EH (cell line): ENCODE measurements around the gene PIEZO1.

ENCODE experiments used
- DNase-seq: peaks from one replicate; pipeline ENCODE4 v3.0.0-alpha.2; 2015; ENCODE audit warnings: low read depth

Gene PIEZO1

GRCh38 chr16:88754109-88754911 lies 30.7 kb downstream of the PIEZO1 start:
- no peak for DNase-seq

GRCh38 chr16:88753602-88754001 lies 31.4 kb downstream of the PIEZO1 start:
- DNase-seq, result no peak

DNA sequence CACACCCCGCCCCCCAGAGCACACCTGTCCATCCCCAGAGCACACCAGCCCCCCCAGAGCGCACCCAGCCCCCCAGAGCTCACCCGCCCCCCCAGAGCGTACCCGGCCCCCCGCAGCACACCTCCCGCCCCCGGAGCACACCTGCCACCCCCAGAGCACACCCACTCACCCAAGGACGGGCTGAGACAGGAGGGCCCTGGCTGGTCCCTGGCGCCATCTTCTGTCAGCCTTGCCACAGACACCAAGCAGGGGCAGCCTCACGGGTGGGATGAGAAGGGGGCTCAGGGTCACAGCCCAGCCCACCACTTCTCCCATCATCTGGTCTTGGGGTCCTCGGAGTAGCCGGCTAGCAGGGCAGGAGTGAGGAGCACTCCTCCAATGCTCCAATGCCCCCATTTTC lies 31.8 kb downstream of the PIEZO1 start:
- no peak for DNase-seq

DNA sequence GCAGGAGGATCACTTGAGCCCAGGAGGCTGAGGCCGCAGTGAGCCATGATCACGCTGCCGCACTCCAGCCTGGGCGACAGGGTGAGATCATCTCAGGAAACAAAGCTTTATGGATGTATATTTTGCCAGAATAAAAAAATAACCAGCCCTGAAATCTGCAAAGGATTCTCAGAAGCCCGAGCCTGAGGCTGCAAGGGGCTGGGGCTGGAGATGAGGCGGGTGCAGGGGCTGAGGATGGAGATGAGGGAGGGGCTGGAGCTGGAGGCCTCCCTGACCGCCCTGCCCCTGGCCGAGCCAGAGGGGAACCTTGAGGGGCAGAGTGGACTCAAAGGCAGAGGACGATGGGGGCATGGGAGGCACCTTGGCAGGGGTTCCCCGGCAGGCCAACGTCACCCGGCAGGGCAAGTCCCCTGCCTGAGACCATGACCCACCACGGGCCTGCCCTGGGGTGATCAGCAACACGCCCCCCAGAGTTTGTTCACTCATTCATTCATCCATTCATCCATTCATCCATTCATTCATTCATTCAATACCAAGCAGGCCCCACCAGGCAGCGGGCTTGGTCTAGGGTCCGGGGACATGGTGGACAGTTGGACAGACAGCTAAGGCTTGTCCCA lies 32.5 kb downstream of the PIEZO1 start:
- DNase-seq, result no peak

- no peak for DNase-seq
Measured at GRCh38 chr16:88750854-88751253, 34.2 kb downstream of the PIEZO1 start.

DNA sequence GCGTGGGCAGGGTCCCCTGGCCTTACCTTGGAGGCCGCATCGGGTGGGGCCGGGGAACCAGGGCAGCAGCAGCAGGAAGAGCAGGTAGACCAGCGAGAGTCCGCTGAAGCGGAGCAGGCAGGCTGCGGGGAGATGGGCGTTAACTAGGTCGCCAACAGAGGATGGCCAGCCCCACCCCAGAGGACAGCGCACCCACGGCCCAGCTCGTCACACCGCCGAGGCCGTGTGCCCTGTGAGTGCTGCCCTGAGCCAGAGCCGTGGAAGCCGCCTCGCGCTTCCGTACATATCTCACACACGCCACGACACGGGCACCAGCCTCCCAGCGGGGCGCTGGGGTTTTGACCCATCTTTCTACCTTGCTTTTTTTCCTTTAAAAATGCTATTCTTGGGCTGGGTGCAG lies 35.7 kb downstream of the PIEZO1 start:
- no peak for DNase-seq

DNA sequence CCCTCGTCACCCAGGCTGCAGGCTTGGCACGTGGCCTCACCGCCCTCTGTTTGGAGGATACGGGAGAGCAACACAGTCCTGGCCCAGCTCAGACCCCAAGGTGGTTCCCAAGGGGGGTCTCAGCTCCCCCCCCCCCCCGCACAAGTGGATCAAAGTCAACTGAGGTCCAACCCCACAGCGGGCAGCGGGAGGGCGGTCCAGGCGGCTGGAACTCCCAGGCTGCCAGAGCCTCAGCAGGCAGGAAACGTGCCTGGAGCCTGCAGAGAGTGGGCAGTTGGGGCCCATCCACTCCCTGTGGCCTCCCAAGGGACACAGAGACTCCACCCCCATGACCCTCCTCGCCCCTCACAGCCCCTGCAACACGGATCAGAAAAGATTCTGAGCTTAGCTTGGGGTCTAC lies 36.7 kb downstream of the PIEZO1 start:
- no peak for DNase-seq

GRCh38 chr16:88747588-88748301 lies 37.3 kb downstream of the PIEZO1 start:
- DNase-seq, result no peak

GRCh38 chr16:88746506-88746905 lies 38.5 kb downstream of the PIEZO1 start:
- peak; percentile 25 for DNase-seq

DNA sequence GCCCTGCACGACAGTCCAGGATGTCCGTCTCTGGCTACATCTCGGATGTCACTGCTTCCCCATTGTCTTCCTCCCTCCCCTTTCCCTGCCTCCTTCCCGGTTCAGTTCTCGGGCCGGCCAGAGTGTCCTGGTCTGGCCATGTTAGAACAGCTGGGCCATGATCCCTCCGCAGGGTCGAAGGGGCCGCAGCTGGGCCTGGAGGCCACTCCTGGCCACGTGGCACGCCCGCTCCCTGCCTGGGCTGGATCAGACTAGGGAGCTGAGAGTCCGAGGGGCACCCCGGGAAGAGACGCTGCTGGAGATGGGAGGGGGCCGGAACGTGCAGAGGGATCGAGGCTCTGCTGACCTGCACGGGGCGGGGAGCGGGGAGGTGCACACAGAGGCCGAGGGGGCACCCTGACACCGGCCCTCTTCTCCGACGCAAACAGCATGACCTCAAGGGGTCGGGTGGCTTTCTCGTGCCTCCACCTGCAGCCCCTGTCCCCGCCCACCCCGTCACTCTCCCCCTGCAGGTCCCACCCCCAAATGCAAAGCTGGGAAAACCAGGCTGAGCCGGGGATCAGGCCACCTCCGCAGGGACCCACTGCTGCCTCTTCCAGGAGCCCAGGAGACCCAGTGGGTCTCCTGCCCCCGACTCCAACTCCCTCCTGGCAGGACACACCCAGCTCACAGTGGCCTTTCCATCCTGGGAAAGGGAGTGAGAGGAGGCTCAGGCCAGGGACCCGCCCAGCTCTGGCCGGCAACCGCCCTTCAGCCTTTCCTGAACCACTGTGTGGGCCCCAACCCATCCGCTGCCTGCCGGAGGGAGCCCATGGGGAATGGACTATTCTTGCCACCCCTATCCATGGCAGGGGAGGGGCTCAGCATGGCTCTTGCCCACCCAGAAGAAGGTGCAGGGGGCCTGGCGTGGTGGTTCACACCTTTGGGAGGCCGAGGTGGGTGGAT lies 40.2 kb downstream of the PIEZO1 start:
- no peak for DNase-seq

DNA sequence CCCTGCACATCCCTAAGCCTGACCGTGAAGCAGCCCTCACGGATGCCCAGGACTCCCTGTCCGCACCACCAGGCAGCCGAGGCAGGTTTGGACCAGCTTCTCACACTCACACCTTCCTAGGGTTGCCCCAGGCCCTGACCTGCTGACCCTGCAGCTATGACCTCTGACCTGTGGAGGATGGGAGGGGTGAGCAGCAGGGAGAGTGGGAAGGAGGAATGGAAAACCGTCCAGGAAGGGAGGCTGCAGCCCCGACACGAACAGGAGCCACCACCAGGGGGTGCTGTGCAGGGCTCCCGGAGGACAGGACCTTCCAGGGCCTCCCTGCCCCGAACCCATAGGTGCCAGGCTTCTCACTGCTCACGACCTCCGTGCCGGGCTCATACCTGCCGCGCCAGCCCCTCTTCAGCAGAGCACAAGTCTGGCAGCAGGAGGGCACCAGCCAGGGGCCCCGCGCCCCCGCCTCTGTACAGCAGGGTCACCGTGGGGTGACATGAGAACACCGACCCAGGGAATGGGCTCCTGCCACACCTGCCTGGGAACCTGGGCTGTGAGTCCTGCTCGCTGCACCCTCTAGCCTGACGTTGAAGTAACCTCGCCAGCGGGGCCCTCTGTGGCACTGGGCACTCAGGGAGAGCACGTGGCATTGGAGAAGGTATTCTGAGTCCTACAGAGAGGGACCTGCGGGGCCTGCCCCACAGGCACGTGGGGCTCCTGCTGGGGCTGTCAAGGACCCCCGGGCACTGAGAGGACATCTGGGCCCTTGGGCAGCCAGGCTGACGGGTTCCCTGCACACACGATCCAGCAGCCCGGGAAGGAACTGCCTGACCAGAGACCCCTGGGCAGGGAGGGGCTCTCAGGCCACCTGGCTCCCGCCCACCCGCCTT lies 41.1 kb downstream of the PIEZO1 start:
- peak; percentile 68 for DNase-seq

DNA sequence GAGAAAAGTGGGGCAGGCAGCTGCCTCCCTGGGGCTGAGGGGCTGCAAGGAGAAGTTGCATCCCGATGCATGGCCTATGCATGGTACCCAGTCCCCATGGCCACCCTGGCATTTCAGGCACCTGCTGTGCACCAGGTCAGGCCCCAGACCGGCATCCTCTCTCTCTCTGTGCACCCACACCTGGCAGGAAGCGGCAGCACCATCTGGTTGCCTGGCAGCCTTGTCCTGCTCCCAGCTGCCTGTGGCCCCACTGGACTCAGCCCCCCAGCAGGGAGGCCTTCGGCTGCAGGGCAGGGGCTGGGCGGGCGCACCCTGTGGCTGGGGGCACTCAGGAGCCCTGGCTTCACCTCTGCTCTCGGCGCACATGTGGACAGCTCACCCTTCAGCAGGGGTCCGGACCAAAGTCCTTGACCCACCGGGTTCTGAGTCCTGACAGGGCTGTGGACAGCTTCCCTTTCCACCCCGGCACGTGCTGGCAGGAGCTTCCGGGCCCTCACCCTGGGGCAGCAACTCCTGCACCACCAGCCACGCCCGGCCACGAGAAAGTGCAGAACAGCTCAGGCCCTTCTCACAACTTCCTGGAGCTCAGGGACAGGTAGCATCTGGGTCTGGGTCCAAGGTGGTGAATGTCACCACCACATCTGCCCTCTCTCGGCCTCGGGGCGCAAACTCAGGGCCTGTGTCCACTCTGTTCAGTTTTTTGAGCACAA lies 42.0 kb downstream of the PIEZO1 start:
- DNase-seq, result no peak

- DNase-seq, result no peak
Measured at GRCh38 chr16:88741368-88741767, 43.7 kb downstream of the PIEZO1 start.

- DNase-seq, result no peak
Measured at GRCh38 chr16:88740727-88741055, 44.3 kb downstream of the PIEZO1 start.

DNA sequence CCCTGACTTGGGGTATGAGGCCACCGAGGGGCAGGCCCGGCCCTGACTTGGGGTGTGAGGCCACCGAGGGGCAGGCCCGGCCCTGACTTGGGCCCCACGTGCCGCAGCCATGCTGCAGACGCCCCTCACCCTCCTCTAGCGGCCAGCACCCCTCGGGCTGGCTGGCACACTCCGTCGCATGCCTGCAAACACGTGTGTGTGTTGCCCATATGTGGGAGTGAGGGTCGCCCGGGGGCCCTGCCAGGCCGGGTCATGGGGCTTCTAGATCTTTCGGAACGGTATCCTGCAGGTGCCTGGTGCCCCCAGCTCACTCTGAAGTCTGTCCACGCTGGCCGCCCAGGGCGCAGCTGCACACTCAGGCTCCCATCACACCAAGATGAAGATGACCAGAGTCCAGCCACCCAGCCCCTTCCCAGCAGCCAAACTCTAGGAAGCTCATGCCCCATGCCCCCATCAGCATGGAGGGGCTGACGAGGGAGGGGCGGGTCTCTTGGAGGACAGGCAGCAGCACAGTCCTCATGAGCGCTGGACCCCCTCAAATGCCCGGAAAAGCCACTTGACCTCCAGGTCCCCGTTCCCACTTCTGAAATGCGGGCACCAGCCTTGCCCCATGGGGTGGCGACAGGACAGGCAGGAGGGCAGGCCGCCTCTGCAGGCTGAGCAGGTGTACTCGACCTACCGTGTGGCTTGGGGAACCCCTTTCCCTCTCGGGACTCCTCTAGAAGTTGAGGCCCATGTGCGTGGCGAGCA lies 44.9 kb downstream of the PIEZO1 start:
- no peak for DNase-seq

GRCh38 chr16:88739139-88739976 lies 45.7 kb downstream of the PIEZO1 start:
- no peak for DNase-seq

DNA sequence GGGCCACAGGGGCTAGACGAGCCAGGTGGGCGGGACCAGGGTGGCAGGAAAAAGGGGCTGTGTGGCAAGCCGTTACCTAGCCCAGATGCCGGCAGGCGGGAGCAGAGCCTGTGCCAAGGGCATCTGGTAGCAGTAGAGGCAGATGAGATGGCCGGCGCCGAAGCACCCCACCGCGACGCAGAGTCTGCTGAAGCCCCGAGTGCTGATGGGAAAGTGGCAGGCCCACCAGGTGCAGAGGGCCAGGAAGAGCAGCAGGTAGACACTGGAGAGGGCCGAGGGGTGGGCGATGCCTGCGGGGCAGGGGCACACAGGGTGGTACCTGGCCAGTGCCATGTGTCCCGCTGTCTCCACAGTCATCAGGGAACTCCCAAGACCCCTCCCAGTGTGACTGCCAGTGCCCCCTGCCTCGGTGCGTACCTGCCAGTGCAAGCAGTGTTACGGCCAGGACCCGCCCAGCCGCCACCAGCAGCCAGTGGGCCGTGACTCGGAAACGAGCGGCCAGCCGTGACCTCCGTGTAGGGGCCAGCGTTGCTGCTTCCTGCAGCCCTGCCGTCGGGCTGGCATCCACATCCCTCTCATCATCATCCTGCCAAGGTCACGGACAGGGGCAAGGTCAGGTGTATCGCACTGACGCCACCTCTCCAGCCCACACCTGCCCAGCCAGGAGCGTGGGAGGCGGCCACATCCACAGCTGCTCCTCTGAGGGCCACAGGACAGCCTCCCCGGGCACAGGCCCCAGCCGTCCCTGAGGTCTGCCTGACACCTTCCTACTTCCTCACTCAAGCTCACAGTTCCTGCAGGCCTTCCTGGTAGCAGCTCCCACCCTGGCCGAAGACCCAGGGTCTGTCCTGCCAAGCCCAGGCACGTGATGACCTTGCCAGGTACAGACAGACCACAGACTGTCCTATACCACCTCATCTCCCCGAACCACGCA lies 46.6 kb downstream of the PIEZO1 start:
- DNase-seq, result no peak
